HG03354 (cell line): ENCODE data around the gene INPP4B.

Experiments
- ATAC-seq: cut with Tn5 transposase; IDR thresholded peaks from one replicate; pipeline ENCODE4 v1.9.1; 2021; ENCODE audit warnings: mild to moderate bottlenecking; ENCODE audit not compliant: unreplicated experiment, poor library complexity, severe bottlenecking

INPP4B gene

DNA sequence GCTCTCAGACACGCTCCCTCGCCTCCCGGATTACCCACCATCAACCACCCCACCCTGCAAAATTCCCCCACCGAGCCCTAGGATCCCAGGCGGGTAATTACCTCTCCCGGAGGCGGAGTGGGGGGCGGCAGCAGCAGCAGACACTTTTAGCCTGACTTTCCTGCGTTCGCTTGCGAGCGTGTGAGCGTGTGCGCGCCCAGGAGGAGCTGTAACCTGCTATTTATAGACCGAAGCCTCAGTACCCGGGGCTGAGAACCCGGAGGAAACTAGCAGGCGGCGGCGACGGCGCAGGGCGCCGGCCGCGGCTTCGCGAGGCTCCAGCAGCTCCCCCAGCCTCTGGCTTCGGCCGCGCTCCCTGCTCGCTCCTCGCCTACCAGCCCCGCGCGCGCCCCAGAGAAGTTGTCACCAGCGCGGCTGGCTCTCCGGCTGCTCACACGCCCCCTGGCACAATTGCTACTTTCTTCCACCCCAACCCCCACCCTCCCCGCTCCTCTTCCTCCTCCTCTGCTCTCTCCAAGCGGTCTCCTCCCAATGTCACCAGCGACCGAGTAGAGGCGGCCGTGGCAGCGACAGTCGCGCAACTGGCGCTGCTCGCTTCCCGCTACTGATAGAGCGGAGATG, at the start of gene INPP4B:
INPP4B (minus strand) TSS at position 194 of the 621 bp plus-strand sequence.
- peak; percentile 53 for ATAC-seq

DNA sequence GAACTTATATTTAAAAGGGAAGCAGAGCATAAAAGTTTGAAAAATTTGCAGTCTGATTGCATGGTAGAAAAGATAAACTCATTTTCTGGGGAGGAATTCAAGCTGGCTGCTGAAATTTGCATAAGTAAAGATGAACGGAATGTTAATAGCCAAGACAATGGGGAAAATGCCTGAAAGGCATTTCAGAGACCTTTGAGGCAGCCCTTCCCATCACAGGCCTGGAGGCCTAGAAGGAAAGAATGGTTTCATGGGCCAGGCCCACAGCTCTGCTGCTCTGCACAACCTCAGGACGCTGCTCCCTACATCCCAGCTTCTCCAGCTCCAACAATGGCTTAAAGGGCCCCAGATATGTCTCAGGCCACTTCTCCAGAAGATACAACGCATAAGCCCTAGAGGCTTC, 46.9 kb upstream of the INPP4B start:
- ATAC-seq = no peak

DNA sequence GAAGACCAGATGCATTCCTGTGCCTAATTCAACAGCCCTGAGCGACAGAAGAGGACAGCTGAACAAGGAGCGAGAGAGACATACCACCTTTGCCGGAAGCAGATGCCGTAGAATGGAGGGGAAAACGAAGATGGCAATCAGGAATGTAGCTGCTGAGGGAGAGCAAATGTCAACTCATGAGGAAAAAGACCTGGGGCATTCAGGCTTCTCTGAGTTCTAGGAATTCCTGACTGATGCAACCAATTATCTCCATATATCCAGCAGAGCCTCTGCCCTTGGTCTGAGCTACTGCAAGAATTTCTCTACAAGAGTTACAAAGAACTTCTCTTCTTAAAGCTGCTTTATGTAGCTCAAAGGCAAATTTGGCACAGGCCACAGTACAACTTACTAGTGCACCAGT, 40.5 kb upstream of the INPP4B start:
- ATAC-seq = no peak

DNA sequence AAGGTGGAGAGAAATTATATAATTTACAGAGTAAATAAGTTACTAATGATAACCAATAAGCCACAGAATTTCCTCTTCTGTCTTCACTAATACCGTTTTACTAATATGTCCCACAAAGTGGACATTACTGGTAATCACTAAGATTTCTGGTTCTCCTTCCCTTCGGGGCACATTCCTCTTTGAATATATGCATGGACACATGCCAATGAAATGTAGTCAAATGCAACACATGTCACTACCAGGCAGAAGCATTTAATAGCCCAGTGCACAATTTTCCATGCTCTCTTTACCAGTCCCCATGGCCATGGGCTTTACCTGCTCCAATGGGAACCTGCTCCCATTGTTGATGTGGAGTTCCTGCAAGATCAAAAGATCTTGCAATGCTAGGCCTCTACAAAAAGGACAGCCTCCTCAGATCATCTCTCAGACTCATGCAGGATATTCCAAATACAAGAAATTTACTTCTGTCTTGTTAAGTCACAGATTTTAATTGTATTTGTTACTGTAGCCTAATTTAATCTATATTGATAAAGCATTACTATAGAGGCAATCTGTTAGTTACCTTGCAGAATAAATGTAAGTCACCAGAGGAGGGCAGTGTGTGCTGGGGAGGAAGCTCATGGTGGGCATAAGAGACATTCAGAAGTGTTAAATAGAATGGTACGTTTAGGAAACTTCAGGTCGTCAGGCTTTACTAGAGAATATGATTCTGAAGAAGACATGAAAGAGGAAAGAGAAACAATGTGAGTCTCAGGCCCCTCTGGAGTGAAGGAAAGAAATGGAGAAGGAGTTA, 37.1 kb upstream of the INPP4B start:
- ATAC-seq = no peak

DNA sequence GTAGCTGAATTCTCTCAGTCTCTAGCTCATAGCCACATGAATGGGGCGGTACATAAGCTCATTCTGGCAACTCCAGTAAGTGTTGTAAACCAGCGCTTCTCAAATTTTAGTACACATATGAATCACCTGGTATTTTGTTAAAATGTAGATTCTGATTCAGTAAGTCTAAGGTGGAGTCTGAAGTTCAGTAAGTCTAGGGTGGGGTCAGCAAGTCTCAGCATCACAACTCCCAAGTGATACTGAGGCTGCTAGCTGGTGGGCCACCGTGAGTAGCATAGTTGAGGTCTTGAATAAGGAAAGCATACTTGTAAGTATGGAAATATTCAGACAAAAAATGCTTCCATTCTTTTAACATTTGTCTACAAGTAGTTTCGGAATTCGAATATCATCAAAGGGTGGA, 36.1 kb upstream of the INPP4B start:
- ATAC-seq = no peak

DNA sequence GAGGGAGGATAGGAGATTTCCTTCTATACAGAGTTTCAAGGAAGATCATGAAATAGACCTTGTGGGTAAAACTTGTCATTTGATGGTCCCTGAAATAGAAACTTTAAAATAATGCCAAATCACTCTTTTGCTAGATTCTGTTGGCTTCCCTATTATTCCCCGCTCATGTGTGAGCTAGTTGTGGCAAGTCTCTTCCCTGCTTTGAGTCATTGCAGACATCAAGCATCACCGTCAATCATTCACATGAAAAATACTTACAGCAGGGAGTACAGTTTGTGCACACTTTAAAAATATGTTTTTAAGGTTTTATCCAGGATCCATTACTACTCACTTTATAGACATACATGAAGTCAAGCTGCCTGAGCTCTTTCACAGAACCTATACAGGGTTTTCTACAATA, 35.2 kb upstream of the INPP4B start:
- ATAC-seq = no peak

DNA sequence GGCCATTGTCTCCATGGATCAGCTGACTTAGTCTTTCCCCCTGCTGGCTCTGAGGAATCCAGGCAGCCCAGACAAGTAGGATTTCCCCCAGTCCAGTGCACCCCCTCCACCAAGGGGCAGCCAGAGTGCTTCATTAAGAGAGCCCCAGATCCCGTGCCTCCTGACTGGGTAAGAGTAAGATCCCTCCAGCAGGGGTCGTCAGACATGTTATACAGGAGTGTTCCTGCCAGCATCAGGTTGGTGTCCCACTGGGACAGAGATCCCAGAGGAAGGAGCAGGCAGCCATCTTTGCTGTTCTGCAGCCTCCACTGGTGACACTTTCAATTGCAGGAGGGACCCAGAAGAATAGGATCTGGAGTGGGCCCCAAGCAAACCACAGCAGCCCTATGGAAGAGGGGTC, 29.0 kb upstream of the INPP4B start:
- ATAC-seq = no peak

DNA sequence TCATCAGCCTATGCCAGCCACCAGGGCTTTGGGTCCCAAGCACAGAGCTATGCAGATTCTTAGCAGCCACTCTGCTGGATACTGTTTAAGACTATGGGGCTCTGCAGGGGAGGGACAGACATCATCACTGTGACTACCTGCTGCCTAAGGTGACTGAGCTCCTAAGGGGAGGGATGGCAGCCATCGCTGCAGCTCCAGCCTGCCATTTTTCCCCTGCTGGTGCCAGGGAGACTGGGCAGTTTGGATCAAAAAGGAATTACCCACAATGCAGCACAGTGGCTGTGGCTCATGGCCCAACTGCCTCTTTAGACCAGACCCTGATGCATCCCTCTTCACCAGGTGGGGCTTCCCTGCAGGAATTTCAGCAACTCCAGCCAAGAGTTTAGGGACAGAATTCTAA, 28.6 kb upstream of the INPP4B start:
- no peak for ATAC-seq

DNA sequence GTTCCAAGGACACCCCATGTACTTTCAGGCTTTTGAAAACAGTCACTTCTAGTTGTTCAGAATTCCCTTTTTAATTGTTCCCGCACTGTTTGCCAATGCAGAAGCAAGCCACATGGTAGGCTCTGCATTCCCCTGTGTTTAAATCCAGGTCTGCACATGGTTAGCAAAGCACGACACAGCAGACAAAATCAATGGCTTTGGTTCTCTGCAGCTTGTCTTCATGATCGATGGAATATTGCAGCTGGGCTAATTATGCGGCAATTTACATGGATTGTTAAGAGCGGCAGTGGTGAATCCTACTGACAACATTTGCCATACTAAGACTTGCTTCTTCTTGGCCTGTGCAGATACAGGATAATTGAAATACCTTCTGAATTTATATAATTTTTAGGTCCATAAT, 20.6 kb upstream of the INPP4B start:
- no peak for ATAC-seq

DNA sequence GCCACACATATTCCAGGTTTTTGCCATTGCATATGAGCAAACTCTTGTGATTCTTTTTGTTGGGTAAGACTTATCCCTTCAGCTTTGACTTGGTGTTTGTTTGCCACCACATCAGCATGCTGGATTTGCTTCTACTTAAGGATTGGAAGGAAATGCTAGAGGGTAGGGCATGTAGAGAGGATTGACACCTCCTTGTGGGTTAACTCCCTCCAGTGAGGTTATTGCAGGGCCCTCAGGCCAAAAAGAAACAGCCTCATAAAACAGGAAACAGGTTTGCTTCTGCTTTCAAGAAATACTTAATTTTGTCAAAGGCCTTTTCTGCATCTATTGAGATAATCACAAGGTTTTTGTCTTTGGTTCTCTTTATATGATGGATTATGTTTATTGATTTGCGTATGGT, 15.2 kb upstream of the INPP4B start:
- no peak for ATAC-seq

DNA sequence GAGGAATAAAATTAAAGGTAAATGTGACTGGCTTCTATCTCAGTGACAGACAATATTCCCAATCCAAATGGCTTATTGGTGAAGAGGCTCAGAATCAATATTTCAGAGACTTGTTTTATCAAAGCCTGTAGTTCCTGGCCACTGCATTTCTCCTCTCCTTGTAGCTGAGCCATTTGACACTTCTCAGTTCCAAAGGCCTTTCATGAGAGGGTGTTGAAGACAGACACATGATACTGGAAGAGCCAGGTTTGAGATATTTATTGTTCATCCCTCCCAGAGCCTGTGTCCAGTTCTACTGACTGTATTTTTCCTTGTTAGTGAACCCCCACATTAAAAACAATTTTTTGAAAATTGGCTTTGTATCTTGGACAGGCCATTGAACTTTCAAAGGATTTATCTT, 12.9 kb upstream of the INPP4B start:
- no peak for ATAC-seq

DNA sequence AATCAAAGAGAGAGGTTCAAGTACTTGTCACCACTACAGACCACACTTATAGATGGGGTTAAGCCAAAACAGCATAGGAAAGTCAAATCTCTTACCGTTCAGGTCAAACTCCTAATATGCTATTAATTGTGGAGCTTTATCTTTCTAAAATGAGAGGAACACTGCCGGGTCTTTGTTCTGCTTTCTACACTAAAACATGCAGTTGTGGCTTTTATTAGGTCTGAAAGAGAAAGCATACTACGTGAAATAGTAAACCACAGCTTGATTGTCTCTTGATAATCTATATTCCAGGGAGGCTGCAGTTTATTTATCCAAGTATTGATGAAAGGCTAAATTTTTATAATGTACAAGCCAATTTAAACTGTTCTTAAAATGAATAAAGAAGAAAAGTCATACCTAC, 12.3 kb upstream of the INPP4B start:
- ATAC-seq = no peak

DNA sequence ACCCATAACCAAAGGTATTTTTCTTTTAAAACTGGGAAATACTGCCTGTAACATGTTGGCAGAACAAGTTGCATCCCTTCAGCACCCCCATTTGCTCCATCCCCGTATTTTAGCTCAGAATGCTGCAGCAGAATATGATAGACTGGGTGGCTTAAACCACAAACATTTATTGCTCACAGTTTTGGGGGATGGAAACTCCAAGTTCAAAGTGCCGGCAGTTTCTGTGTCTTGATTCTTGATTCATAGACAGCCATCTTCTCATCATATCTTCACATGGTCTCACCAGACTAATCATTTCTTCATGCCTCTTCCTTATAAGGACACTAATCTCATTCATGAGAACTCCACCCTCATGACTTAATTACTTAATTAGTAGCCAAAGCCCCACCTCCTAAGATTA, 10.5 kb upstream of the INPP4B start:
- no peak for ATAC-seq

DNA sequence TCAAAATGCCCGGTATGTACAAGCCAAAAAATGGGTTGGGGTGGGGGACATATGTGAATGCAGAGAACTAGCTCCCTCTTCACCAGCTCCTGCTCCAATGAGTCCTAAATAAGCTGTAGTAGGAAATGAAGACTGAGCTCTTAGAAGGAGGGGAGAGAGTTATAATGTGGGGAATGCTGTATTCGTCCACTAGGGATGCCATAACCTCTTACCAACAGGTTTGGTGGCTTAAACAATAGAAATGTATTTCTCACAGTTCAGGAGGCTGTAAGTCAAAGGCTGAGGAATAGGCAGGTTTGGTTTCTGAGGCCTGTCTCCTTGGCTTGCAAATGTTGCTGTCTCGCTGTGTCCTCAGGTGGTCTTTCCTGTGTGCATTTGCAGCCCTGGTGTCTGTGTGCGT, 4.4 kb upstream of the INPP4B start:
- ATAC-seq = no peak

DNA sequence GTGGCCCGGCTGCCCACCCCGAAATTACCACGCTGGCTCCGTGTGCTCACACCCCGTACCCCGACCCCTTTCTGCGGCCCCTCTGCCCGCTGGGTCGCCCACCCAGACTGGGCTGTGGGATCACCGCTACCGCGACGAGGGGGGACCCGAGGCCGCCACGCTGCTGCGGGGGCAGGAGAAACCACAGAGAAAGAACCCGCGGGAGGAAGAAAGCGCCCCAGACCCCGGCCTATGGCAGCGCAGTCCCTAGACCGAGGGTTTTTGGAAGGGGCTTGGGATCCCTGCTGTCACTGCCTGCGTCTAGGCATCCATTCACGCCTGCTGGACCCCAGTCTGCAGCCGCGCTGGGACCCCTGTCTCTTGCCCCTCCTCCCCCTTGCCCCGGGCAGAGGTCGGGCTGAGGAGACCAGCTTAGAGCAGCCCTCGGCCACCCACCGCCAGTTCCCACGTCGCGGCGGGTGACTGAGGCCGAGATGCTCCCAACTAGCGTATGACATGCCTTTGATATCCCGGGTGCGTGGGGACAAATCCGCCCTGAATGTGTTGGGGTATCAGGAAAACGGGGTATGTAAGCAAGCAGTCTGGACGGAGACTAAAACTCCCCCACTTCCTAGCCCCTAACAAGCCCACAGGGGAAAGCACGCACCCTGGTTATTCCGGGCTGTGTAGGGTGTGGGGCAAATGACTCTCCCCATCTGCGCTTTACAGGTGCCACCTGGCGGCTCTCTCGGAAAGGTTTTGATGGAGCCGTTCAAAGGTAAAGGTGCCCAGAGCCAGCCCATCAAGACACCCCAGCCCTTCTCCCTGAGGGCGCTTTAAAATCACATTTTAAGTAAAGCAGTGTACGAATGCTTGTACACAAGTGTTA, 862 bp upstream of the INPP4B start:
- ATAC-seq = peak; percentile 54

DNA sequence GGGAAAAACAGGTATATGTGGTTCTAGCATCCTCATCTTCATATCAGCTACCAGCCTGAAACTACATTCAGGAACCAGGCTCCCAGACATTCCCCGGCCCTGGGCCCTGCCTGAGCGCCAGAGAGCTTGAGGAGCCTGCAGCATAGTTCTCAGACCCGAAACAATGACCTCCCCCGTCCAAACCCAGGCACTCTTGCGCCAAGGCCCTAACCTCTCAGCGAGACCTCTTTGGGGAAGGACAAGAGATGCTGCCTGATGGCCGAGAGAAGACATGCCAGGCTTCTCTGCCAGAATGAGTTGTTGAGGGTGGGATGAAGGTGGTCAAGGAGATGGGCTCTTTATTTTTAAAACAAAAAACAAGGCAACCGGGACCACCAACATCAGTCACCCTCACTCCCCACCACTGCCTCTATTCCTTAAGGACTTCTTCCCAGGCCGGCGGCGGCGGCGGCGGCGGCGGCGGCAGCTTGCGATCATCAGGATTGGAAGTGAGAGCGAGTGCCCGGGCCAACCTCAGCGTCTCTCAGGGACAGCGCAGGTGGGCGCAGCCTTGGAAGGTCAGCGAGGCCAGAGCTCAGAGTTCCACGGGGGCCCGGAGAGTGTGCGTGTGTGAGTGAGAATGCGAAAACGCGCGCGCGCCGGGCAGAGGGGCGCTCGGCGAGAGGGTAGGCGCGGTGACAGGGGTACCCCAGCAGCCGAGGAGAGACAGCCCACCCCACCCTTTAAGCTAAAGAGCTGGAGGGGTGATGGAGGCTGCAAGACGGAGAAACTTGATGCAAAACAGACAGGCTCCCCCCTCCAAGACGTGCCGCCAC, 601 bp downstream of the INPP4B start:
- peak; percentile 3 for ATAC-seq

DNA sequence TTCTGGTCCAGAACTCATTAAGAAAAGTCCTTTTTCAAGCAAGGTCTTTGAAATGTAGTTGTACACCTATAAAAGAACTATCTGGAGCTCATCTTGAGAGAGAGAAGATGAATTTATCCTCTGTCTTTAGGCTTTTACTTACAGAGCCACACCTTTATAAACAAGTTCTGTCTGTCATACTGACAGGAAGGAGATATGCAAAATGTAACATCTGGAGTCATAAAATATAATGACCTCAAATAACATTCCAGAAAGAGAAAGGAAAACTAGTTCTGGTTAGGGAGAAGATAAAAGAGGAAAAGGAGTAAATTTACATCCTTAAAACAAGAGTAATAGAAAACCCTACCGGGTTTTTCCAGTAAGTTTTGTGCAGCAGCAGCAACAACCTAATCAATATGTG, 1.3 kb downstream of the INPP4B start:
- ATAC-seq = no peak

DNA sequence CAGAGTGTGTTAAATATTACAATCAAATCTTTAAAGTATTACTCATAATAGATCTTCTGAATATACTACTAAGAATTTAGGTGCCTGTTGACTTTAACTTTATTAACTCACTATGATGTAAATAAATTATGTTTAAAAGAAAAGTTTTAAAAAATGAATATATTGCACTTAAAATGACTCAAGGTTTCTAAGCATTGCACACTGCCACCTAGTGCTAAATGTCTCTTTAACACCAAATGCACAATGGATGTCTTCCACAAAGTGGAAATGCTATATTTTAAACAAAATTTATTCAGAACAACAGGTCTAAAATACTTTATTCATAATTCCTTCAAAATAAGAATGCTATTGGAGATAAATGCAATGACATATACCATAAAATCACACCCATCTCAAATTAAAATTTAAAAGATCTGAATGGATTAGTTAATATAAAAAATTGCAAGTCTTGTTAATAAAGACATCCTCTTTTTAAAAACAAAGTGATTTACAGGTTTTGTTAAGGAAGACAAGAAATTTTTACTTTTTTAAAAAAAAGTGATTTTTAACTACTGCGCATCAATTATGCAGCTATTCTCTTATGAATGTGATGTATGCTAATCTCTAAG, 5.5 kb downstream of the INPP4B start:
- ATAC-seq = no peak

DNA sequence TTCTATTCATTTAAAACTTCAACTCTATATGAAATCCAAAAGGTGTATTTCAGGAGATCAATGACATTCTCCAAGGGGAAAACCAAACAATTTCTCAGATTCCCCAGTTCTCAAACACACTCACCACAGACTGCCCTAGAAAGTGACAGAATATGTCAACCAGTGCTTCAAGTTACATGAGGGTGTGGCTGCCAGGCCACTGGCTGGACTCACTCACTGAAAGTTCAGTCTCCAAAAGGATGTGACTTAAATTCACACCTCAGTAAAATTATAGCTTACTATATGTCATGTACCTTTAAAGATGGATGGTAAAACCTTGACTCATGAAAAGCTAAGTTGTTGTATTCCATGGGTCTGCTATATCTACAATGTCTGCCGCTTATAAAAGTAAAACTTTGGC, 7.3 kb downstream of the INPP4B start:
- no peak for ATAC-seq

DNA sequence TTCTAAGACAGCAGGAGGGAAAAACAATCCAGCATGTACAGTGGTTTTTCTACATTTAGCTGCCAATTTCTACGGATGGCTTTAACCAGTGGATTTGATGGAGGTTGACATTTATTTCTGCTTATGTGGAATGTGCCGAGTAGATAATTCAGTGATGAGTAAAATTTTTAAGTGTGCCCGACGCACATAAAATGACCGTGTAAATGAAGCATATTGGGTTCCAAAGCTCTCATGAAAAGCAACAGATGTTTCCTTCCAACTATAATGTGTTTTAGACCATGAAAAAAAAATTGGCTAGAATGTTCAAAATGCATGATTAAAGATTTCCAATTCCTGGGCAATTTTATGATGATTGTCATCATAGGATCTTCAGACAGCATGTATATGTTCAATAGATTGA, 14.1 kb downstream of the INPP4B start:
- no peak for ATAC-seq
